Astrocyte (in vitro differentiated cells and primary cell): ENCODE data around the gene LACC1. TPM values are rescaled to one million over a fixed set of nuclear protein-coding genes. Genes with fewer than 3 reads are reported as not detected.

ENCODE experiments used
- DNase-seq: peaks from one replicate; pipeline ENCODE4 v3.0.0-alpha.2; 2010; ENCODE audit warnings: low read depth
- FAIRE-seq: peaks from 2 replicates; lab custom pipeline; 2011; peaks lifted over from hg19 to GRCh38; lab: Jason Lieb, UNC
- H2AFZ ChIP-seq: 2 replicates; pipeline ENCODE4 v1.6.0; 2012; ENCODE audit warnings: low read depth, low read length, inconsistent platforms
- H3K27ac ChIP-seq: 2 replicates; pipeline ENCODE4 v1.5.1; 2011; ENCODE audit warnings: low read depth, low read length, inconsistent platforms
- H3K27me3 ChIP-seq: 2 replicates; pipeline ENCODE4 v1.6.0; 2011; ENCODE audit warnings: low read length, inconsistent platforms; ENCODE audit not compliant: insufficient read depth
- H3K36me3 ChIP-seq: 2 replicates; pipeline ENCODE4 v1.5.1; 2011; ENCODE audit warnings: low read length, inconsistent platforms; ENCODE audit not compliant: insufficient read depth
- H3K4me1 ChIP-seq: 2 replicates; pipeline ENCODE4 v1.5.1; 2011; ENCODE audit warnings: low read length, inconsistent platforms; ENCODE audit not compliant: insufficient read depth
- H3K4me2 ChIP-seq: 2 replicates; pipeline ENCODE4 v1.6.0; 2012; ENCODE audit warnings: low read length, inconsistent platforms
- H3K4me3 ChIP-seq: 2 replicates; pipeline ENCODE4 v1.5.1; 2011; ENCODE audit warnings: low read depth, mild to moderate bottlenecking, low read length, inconsistent platforms; ENCODE audit not compliant: insufficient read depth
- H3K79me2 ChIP-seq: 2 replicates; pipeline ENCODE4 v1.6.0; 2012; ENCODE audit warnings: mild to moderate bottlenecking, low read length, inconsistent platforms; ENCODE audit not compliant: insufficient read depth
- H3K9ac ChIP-seq: 2 replicates; pipeline ENCODE4 v1.6.0; 2012; ENCODE audit warnings: mild to moderate bottlenecking, low read length, inconsistent platforms
- H3K9me3 ChIP-seq: 2 replicates; pipeline ENCODE4 v1.5.1; 2012; ENCODE audit warnings: low read depth, mild to moderate bottlenecking, low read length, inconsistent platforms; ENCODE audit not compliant: insufficient read depth
- H4K20me1 ChIP-seq: 2 replicates; pipeline ENCODE4 v1.6.0; 2012; ENCODE audit warnings: low read length, inconsistent platforms; ENCODE audit not compliant: insufficient read depth
- H3K27ac Mint-ChIP-seq: one replicate; pipeline ENCODE4 v1.8.0; 2021; ENCODE audit warnings: mild to moderate bottlenecking, mixed read lengths; ENCODE audit not compliant: unreplicated experiment
- H3K27me3 Mint-ChIP-seq: one replicate; pipeline ENCODE4 v1.8.0; 2021; ENCODE audit warnings: low read depth, mixed read lengths; ENCODE audit not compliant: unreplicated experiment
- H3K36me3 Mint-ChIP-seq: one replicate; pipeline ENCODE4 v1.8.0; 2021; ENCODE audit warnings: low read depth, mixed read lengths; ENCODE audit not compliant: unreplicated experiment
- H3K4me1 Mint-ChIP-seq: one replicate; pipeline ENCODE4 v1.8.0; 2021; ENCODE audit warnings: low read depth, mixed read lengths; ENCODE audit not compliant: unreplicated experiment
- H3K4me3 Mint-ChIP-seq: one replicate; pipeline ENCODE4 v1.8.0; 2021; ENCODE audit warnings: mild to moderate bottlenecking, moderate library complexity, mixed read lengths; ENCODE audit not compliant: unreplicated experiment
- H3K9me3 Mint-ChIP-seq: one replicate; pipeline ENCODE4 v1.8.0; 2021; ENCODE audit warnings: mild to moderate bottlenecking, mixed read lengths; ENCODE audit not compliant: unreplicated experiment
- CTCF ChIP-seq: IDR thresholded peaks from 2 replicates; pipeline ENCODE4 v1.5.1; 2011; ENCODE audit warnings: low read depth, mild to moderate bottlenecking, inconsistent platforms, low read length, moderate library complexity; ENCODE audit not compliant: insufficient read depth
- EZH2 ChIP-seq: IDR thresholded peaks from 2 replicates; pipeline ENCODE4 v1.6.1; 2012; ENCODE audit warnings: mild to moderate bottlenecking, low read length, inconsistent platforms; ENCODE audit not compliant: insufficient read depth
- total RNA-seq: library from RNA; stranded (reverse); gene quantifications from 2 replicates; pipeline ENCODE4 v1.2.1, GENCODE V29; 2021

The LACC1 gene
- total RNA-seq, 1 donor from 2014 or later = 9.2 TPM

GRCh38 chr13:43916828-43917227 is 37.1 kb downstream of the LACC1 start:
- Histone ChIP-seq H2AFZ (no peak overlapping the region), H3K4me1 (no peaks in the 10 kb centered on the region), H3K4me2 (no peak overlapping the region), H3K36me3 (no peaks in the 10 kb centered on the region), H3K9ac (no peak overlapping the region), H3K79me2 (no peaks in the 10 kb centered on the region), H3K27me3 (no peaks in the 10 kb centered on the region), H3K4me3 (no peak overlapping the region), H3K9me3 (no peaks in the 10 kb centered on the region), H3K27ac (no peak overlapping the region), H4K20me1 (no peaks in the 10 kb centered on the region)
- Mint-ChIP-seq H3K4me1 (peaks cover 1% of the 10 kb centered on the region), H3K27ac (no peak overlapping the region), H3K4me3 (no peak overlapping the region), H3K36me3 (no peaks in the 10 kb centered on the region), H3K27me3 (peaks cover 9% of the 10 kb centered on the region), H3K9me3 (no peaks in the 10 kb centered on the region)
- FAIRE-seq = no peak
- DNase-seq = peak; percentile 14
- no peak for TF ChIP-seq CTCF
- TF ChIP-seq EZH2 = no peak

GRCh38 chr13:43918636-43919035 is 38.9 kb downstream of the LACC1 start:
- TF ChIP-seq CTCF = no peak
- no peak for TF ChIP-seq EZH2
- no peaks in the 10 kb centered on the region for H3K4me1 ChIP-seq
- Mint-ChIP-seq H3K36me3 (no peaks in the 10 kb centered on the region), H3K4me1 (no peaks in the 10 kb centered on the region), H3K27me3 (peaks cover 4% of the 10 kb centered on the region), H3K27ac (no peak overlapping the region), H3K4me3 (no peak overlapping the region), H3K9me3 (no peaks in the 10 kb centered on the region)
- H3K27me3 ChIP-seq = no peaks in the 10 kb centered on the region
- H3K36me3 ChIP-seq = no peaks in the 10 kb centered on the region
- no peak for FAIRE-seq
- H3K27ac ChIP-seq = no peak overlapping the region
- no peaks in the 10 kb centered on the region for H3K79me2 ChIP-seq
- H4K20me1 ChIP-seq = no peaks in the 10 kb centered on the region
- no peak for DNase-seq
- H3K9ac ChIP-seq = no peak overlapping the region
- no peak overlapping the region for H2AFZ ChIP-seq
- H3K9me3 ChIP-seq = no peaks in the 10 kb centered on the region
- H3K4me3 ChIP-seq = no peak overlapping the region
- H3K4me2 ChIP-seq = no peak overlapping the region

GRCh38 chr13:43920965-43921674 is 41.4 kb downstream of the LACC1 start:
- H3K36me3 Mint-ChIP-seq = no peaks in the 10 kb centered on the region
- H3K4me3 Mint-ChIP-seq = no peak overlapping the region
- H3K27ac Mint-ChIP-seq = no peak overlapping the region
- Histone ChIP-seq H2AFZ (no peak overlapping the region), H3K27ac (no peak overlapping the region), H3K27me3 (no peaks in the 10 kb centered on the region), H4K20me1 (no peaks in the 10 kb centered on the region), H3K9ac (no peak overlapping the region), H3K4me3 (no peak overlapping the region), H3K9me3 (no peaks in the 10 kb centered on the region), H3K4me1 (no peaks in the 10 kb centered on the region), H3K36me3 (no peaks in the 10 kb centered on the region), H3K79me2 (no peaks in the 10 kb centered on the region), H3K4me2 (no peak overlapping the region)
- peaks cover 4% of the 10 kb centered on the region for H3K27me3 Mint-ChIP-seq
- H3K9me3 Mint-ChIP-seq = no peaks in the 10 kb centered on the region
- H3K4me1 Mint-ChIP-seq = no peaks in the 10 kb centered on the region
- TF ChIP-seq EZH2 = no peak
- DNase-seq (no peak), FAIRE-seq (no peak)
